ENCODE results near the gene UGT1A9.

- TF ChIP-seq SP1 (IDR thresholded peaks at IDR 0.05) (no peak), ZNF384 (IDR thresholded peaks at IDR 0.05) (no peak), BHLHE40 (IDR thresholded peaks at IDR 0.05; ENCODE audit: borderline replicate concordance) (no peak)
These were observed 7.8 kb upstream of the UGT1A9 start for GRCh38 chr2:233663911-233664310.

All from HEK293T (cell line).